OCI-LY1 (cell line): ENCODE measurements around the gene ZSCAN12.
"Not testable (repeated sequence)": the region's sequence is repeated elsewhere in the genome, so short reads cannot be mapped to it uniquely, and the experiment has no call there.

Source experiments
- H2AFZ ChIP-seq: fragments of 200-600 bp; sonication (generic), shearing (Covaris generic); 2 replicates; pipeline ENCODE4 v1.6.0; 2014; ENCODE audit warnings: antibody characterized with exemption, mild to moderate bottlenecking, low read length
- H3F3A ChIP-seq: fragments of 200-600 bp; sonication (generic), shearing (Covaris generic); 2 replicates; pipeline ENCODE4 v1.6.0; 2014; ENCODE audit warnings: mild to moderate bottlenecking, antibody characterized with exemption, low read length, moderate library complexity; ENCODE audit not compliant: insufficient read depth
- H3K27ac ChIP-seq: fragments of 200-600 bp; sonication (generic); 2 replicates; pipeline ENCODE4 v1.5.1; 2014; ENCODE audit warnings: low read length, mixed run types, mild to moderate bottlenecking, low read depth; ENCODE audit not compliant: poor library complexity, severe bottlenecking
- H3K27me3 ChIP-seq: fragments of 200-600 bp; sonication (generic); 2 replicates; pipeline ENCODE4 v1.6.0; 2014; ENCODE audit warnings: antibody characterized with exemption, mild to moderate bottlenecking, low read length, moderate library complexity; ENCODE audit not compliant: insufficient read depth
- H3K36me3 ChIP-seq: fragments of 200-600 bp; sonication (generic); 2 replicates; pipeline ENCODE4 v1.6.1; 2014; ENCODE audit warnings: mild to moderate bottlenecking, antibody characterized with exemption, low read length, moderate library complexity, mixed read lengths; ENCODE audit not compliant: insufficient read depth
- H3K4me1 ChIP-seq: fragments of 200-600 bp; sonication (generic); 2 replicates; pipeline ENCODE4 v1.5.1; 2014; ENCODE audit warnings: mild to moderate bottlenecking, low read length, moderate library complexity; ENCODE audit not compliant: insufficient read depth, severe bottlenecking
- H3K4me2 ChIP-seq: fragments of 200-600 bp; sonication (generic), shearing (Covaris generic); 2 replicates; pipeline ENCODE4 v1.6.1; 2014; ENCODE audit warnings: low read length
- H3K4me3 ChIP-seq: fragments of 200-600 bp; sonication (generic); 2 replicates; pipeline ENCODE4 v1.5.1; 2014; ENCODE audit warnings: low read length, low read depth, mild to moderate bottlenecking, mixed read lengths; ENCODE audit not compliant: poor library complexity, severe bottlenecking
- H3K79me2 ChIP-seq: fragments of 200-600 bp; shearing (Covaris generic); 2 replicates; pipeline ENCODE4 v1.6.1; 2016; ENCODE audit warnings: mixed run types, low read length, mixed read lengths; ENCODE audit not compliant: insufficient read depth
- H3K9ac ChIP-seq: fragments of 200-600 bp; sonication (generic), shearing (Covaris generic); 2 replicates; pipeline ENCODE4 v1.6.1; 2014; ENCODE audit warnings: mild to moderate bottlenecking, low read length, mixed read lengths
- H3K9me2 ChIP-seq: fragments of 200-600 bp; sonication (generic), shearing (Covaris generic); 2 replicates; pipeline ENCODE4 v1.6.1; 2014; ENCODE audit warnings: low read depth, mild to moderate bottlenecking, low read length, mixed read lengths
- H3K9me3 ChIP-seq: fragments of 200-600 bp; shearing (Covaris generic); 2 replicates; pipeline ENCODE4 v1.6.1; 2014; ENCODE audit warnings: low read length, mixed read lengths
- H4K20me1 ChIP-seq: fragments of 200-600 bp; sonication (generic), shearing (Covaris generic); 2 replicates; pipeline ENCODE4 v1.6.0; 2016; ENCODE audit warnings: mild to moderate bottlenecking, low read length; ENCODE audit not compliant: insufficient read depth
- CTCF ChIP-seq: fragments of 200-600 bp; sonication (generic), shearing (Covaris generic); IDR thresholded peaks from 2 replicates; pipeline ENCODE4 v1.5.1; 2017; ENCODE audit warnings: mild to moderate bottlenecking, antibody characterized with exemption, low read length, moderate library complexity, mixed read lengths
- EZH2 ChIP-seq: fragments of 200-600 bp; sonication (generic), shearing (Covaris generic); IDR thresholded peaks from 2 replicates; pipeline ENCODE4 v1.8.0; 2017; ENCODE audit warnings: borderline replicate concordance, mixed run types, mild to moderate bottlenecking, antibody characterized with exemption, low read length, moderate library complexity, mixed read lengths

The ZSCAN12 gene

DNA sequence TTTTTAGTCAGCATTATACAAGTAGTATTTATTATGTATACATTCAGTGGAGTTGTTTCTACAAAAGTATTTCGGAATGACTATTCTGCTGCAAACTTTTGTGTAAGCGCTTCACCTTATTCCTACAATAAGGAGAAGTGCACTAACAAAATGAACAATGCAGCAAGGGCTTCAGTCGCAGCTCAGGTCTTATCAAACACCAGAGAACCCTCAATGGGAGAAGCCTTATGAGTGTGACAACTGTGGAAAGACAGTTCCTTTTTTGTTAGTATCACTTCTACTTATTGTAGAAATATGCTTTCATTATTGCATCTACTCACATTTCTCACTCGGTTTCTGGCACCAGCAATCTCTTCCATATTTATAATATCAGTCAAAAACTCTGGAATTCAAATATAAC, 31.0 kb downstream of the ZSCAN12 start:
- no peaks in the 10 kb centered on the region for H3K27me3 ChIP-seq
- H3F3A ChIP-seq, result no peaks in the 10 kb centered on the region
- peaks cover 3% of the 10 kb centered on the region; the same call in 1 of the 2 replicates for H3K9me3 ChIP-seq
- H3K4me2 ChIP-seq, result no peak overlapping the region
- no peaks in the 10 kb centered on the region for H4K20me1 ChIP-seq
- no peak overlapping the region for H3K9ac ChIP-seq
- no peak for TF ChIP-seq CTCF
- TF ChIP-seq EZH2, result no peak
- no peaks in the 10 kb centered on the region for H3K79me2 ChIP-seq
- no peaks in the 10 kb centered on the region for H3K9me2 ChIP-seq
- H3K36me3 ChIP-seq, result peaks cover 54% of the 10 kb centered on the region
- H2AFZ ChIP-seq, result no peak overlapping the region
- no peak overlapping the region for H3K4me3 ChIP-seq
- H3K27ac ChIP-seq, result no peak overlapping the region
- H3K4me1 ChIP-seq, result peaks cover 13% of the 10 kb centered on the region

DNA sequence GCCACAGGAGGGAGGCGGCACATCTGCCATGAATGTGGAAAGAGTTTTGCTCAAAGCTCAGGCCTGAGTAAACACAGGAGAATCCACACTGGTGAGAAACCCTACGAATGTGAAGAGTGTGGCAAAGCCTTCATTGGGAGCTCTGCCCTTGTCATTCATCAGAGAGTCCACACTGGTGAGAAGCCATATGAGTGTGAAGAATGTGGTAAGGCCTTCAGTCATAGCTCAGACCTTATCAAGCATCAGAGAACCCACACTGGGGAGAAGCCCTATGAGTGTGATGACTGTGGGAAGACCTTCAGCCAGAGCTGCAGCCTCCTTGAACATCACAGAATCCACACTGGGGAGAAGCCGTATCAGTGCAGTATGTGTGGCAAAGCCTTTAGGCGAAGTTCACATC, 34.0 kb downstream of the ZSCAN12 start:
- not testable (repeated sequence) for H3K4me2 ChIP-seq, H3K9me2 ChIP-seq, H3K27ac ChIP-seq, H3K9ac ChIP-seq, H3K79me2 ChIP-seq, H3K27me3 ChIP-seq, H3K9me3 ChIP-seq, H4K20me1 ChIP-seq, H3K4me3 ChIP-seq, H3F3A ChIP-seq, H3K4me1 ChIP-seq, H2AFZ ChIP-seq
- peaks cover 82% of the 10 kb centered on the region for H3K36me3 ChIP-seq

GRCh38 chr6:28360961-28361360, 38.6 kb downstream of the ZSCAN12 start:
- TF ChIP-seq CTCF (no peak), EZH2 (no peak)
- no peak overlapping the region for H2AFZ ChIP-seq

DNA sequence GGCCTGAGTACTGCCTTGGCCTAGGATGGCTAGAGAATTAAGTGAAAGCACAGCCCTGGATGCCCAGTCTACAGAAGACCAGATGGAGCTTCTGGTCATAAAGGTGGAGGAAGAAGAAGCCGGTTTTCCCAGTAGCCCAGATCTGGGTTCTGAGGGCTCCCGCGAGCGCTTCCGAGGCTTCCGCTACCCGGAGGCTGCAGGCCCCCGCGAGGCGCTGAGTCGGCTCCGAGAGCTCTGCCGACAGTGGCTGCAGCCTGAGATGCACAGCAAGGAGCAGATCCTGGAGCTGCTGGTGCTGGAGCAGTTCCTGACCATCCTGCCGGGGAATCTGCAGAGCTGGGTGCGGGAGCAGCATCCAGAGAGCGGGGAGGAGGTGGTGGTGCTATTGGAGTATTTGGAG, 40.0 kb downstream of the ZSCAN12 start:
- H3K4me2 ChIP-seq, H3F3A ChIP-seq, H3K27ac ChIP-seq, H3K9me3 ChIP-seq, H3K9ac ChIP-seq, H4K20me1 ChIP-seq, H3K27me3 ChIP-seq, H3K79me2 ChIP-seq, H3K9me2 ChIP-seq, H3K4me3 ChIP-seq, H2AFZ ChIP-seq: not testable (repeated sequence)
- Histone ChIP-seq H3K36me3 (peaks cover 47% of the 10 kb centered on the region), H3K4me1 (peaks cover 12% of the 10 kb centered on the region)

More at GRCh38 chr6:28360961-28361360, 38.6 kb downstream of the ZSCAN12 start:
- Histone ChIP-seq H4K20me1 (no peaks in the 10 kb centered on the region), H3K27ac (no peak overlapping the region), H3K9me3 (no peaks in the 10 kb centered on the region), H3K36me3 (peaks cover 56% of the 10 kb centered on the region), H3K9ac (no peak overlapping the region), H3K4me3 (no peak overlapping the region), H3F3A (no peaks in the 10 kb centered on the region), H3K27me3 (no peaks in the 10 kb centered on the region), H3K4me1 (peaks cover 5% of the 10 kb centered on the region), H3K79me2 (no peaks in the 10 kb centered on the region), H3K4me2 (no peak overlapping the region), H3K9me2 (no peaks in the 10 kb centered on the region)
